SU-DHL-6 (cell line): ENCODE results near the gene TMEM238L.

Experiments
- H2AFZ ChIP-seq: fragments of 200-600 bp; sonication (generic); 2 replicates; pipeline ENCODE4 v1.6.1; 2014; ENCODE audit warnings: low read depth, mild to moderate bottlenecking, moderate library complexity, mixed read lengths, antibody characterized with exemption, low read length; ENCODE audit not compliant: severe bottlenecking
- H3F3A ChIP-seq: fragments of 200-600 bp; shearing (Covaris generic); 2 replicates; pipeline ENCODE4 v1.6.0; 2016; ENCODE audit warnings: antibody characterized with exemption, mild to moderate bottlenecking; ENCODE audit not compliant: insufficient read depth
- H3K27ac ChIP-seq: fragments of 200-600 bp; sonication (generic); 2 replicates; pipeline ENCODE4 v1.5.1; 2016; ENCODE audit warnings: low read depth, mild to moderate bottlenecking, low read length, moderate library complexity, mixed read lengths
- H3K27me3 ChIP-seq: fragments of 200-600 bp; sonication (generic), shearing (Covaris generic); 2 replicates; pipeline ENCODE4 v1.6.0; 2014; ENCODE audit warnings: mild to moderate bottlenecking, low read length
- H3K36me3 ChIP-seq: fragments of 200-600 bp; sonication (generic); 2 replicates; pipeline ENCODE4 v1.6.1; 2014; ENCODE audit warnings: mild to moderate bottlenecking, low read length, mixed read lengths
- H3K4me2 ChIP-seq: fragments of 300-600, 200-600 bp; shearing (Covaris generic), sonication (generic); 2 replicates; pipeline ENCODE4 v1.6.0; 2014; ENCODE audit warnings: low read length, low read depth, mild to moderate bottlenecking; ENCODE audit not compliant: poor library complexity, severe bottlenecking
- H3K4me3 ChIP-seq: fragments of 200-600 bp; sonication (generic); 2 replicates; pipeline ENCODE4 v1.5.1; 2014; ENCODE audit warnings: antibody characterized with exemption, low read length, mild to moderate bottlenecking, mixed read lengths; ENCODE audit not compliant: insufficient read depth, poor library complexity, severe bottlenecking
- H3K79me2 ChIP-seq: fragments of 200-600 bp; sonication (generic); 2 replicates; pipeline ENCODE4 v1.6.1; 2014; ENCODE audit warnings: mild to moderate bottlenecking, low read length, moderate library complexity; ENCODE audit not compliant: insufficient read depth
- H3K9ac ChIP-seq: fragments of 200-600 bp; sonication (generic); 2 replicates; pipeline ENCODE4 v1.7.0; 2014; ENCODE audit warnings: mild to moderate bottlenecking, low read length
- H3K9me2 ChIP-seq: fragments of 200-600 bp; sonication (generic); replicated peaks from 2 replicates; pipeline ENCODE4 v1.6.1; 2014; ENCODE audit warnings: low read length; ENCODE audit not compliant: insufficient read depth
- H3K9me3 ChIP-seq: fragments of 200-600 bp; sonication (generic); 2 replicates; pipeline ENCODE4 v1.6.1; 2014; ENCODE audit warnings: low read length, mixed read lengths; ENCODE audit not compliant: insufficient read depth
- H4K20me1 ChIP-seq: fragments of 200-600 bp; sonication (generic); 2 replicates; pipeline ENCODE4 v1.6.1; 2014; ENCODE audit warnings: low read depth, mild to moderate bottlenecking, antibody characterized with exemption, low read length, moderate library complexity, mixed read lengths
- CTCF ChIP-seq: fragments of 200-600 bp; sonication (generic); IDR thresholded peaks from one replicate; pipeline ENCODE4 v1.5.1; 2017; ENCODE audit warnings: antibody characterized with exemption, mild to moderate bottlenecking, low read length, moderate library complexity; ENCODE audit not compliant: insufficient read depth, poor library complexity, severe bottlenecking
- EZH2phosphoT487 ChIP-seq: fragments of 200-600 bp; sonication (generic), shearing (Covaris generic); conservative IDR thresholded peaks from 2 replicates; pipeline ENCODE4 v1.6.1; 2018; ENCODE audit warnings: mild to moderate bottlenecking, antibody characterized with exemption, low read length, moderate library complexity, mixed read lengths

The TMEM238L gene

GRCh38 chr17:10827898-10828552, 24.1 kb upstream of the TMEM238L start:
- no peak for TF ChIP-seq EZH2phosphoT487
- TF ChIP-seq CTCF = no peak

GRCh38 chr17:10824874-10825273, 21.0 kb upstream of the TMEM238L start:
- H3K79me2 ChIP-seq = no peaks in the 10 kb centered on the region
- H3K27me3 ChIP-seq = no peaks in the 10 kb centered on the region

More at GRCh38 chr17:10827898-10828552, 24.1 kb upstream of the TMEM238L start:
- Histone ChIP-seq H3K36me3 (no peaks in the 10 kb centered on the region), H3K9ac (no peak overlapping the region), H3K4me3 (no peak overlapping the region), H3K27ac (no peak overlapping the region), H3K27me3 (no peaks in the 10 kb centered on the region), H2AFZ (no peak overlapping the region), H3K9me2 (no peaks in the 10 kb centered on the region), H3K9me3 (no peaks in the 10 kb centered on the region), H3K79me2 (no peaks in the 10 kb centered on the region), H3K4me2 (no peak overlapping the region), H3F3A (no peaks in the 10 kb centered on the region), H4K20me1 (no peaks in the 10 kb centered on the region)

DNA sequence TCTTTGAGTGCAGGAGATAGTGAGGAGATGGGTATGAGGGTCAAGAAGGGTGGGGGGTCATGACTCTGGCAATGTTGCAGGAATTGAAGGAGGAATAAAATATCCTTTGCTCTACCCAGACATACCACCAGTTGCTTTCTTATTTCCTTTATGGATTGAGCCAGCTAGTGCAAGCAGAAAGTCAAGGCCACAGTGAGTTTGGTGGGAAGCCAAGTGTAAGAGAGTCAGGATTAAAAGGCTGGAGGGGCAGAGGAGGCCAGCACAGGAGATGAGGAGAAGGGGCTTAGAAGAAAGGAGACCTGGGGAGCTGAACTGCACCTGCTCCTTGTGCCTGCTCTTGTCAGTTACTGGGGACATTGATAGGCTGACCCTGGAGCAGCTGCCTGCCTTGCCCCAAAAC, 17.9 kb upstream of the TMEM238L start:
- H3K4me3 ChIP-seq = no peak overlapping the region
- no peaks in the 10 kb centered on the region for H3K27me3 ChIP-seq
- no peaks in the 10 kb centered on the region for H3K79me2 ChIP-seq
- TF ChIP-seq CTCF (no peak), EZH2phosphoT487 (no peak)
- H3K36me3 ChIP-seq = no peaks in the 10 kb centered on the region
- H3K4me2 ChIP-seq = no peak overlapping the region
- H3K9me2 ChIP-seq = no peaks in the 10 kb centered on the region
- H3F3A ChIP-seq = no peaks in the 10 kb centered on the region
- H3K27ac ChIP-seq = no peak overlapping the region
- H3K9ac ChIP-seq = no peak overlapping the region
- no peaks in the 10 kb centered on the region for H4K20me1 ChIP-seq
- H3K9me3 ChIP-seq = no peaks in the 10 kb centered on the region
- no peak overlapping the region for H2AFZ ChIP-seq

More at GRCh38 chr17:10824874-10825273, 21.0 kb upstream of the TMEM238L start:
- no peak overlapping the region for H3K27ac ChIP-seq
- no peak overlapping the region for H3K9ac ChIP-seq
- no peak overlapping the region for H2AFZ ChIP-seq
- no peaks in the 10 kb centered on the region for H3K36me3 ChIP-seq
- TF ChIP-seq EZH2phosphoT487 (no peak), CTCF (no peak)
- no peaks in the 10 kb centered on the region for H4K20me1 ChIP-seq
- no peak overlapping the region for H3K4me3 ChIP-seq
- no peaks in the 10 kb centered on the region for H3F3A ChIP-seq
- H3K9me2 ChIP-seq = no peaks in the 10 kb centered on the region
- H3K4me2 ChIP-seq = no peak overlapping the region
- no peaks in the 10 kb centered on the region for H3K9me3 ChIP-seq
